Astrocyte of the cerebellum (primary cell): ENCODE results near the gene AFF4.

Experiments
- DNase-seq: peaks from one replicate; pipeline ENCODE4 v3.0.0-alpha.2; 2011; ENCODE audit warnings: low read depth
- H3K4me3 ChIP-seq: 2 replicates; pipeline ENCODE4 v1.5.1; 2011; ENCODE audit warnings: mild to moderate bottlenecking, low read depth, low read length, moderate library complexity
- in situ Hi-C: cut with HindIII; loops from 2 replicates; pipeline ENCODE4 v1.10.0; 2017; ENCODE audit warnings: low sequenced_read_pairs
- TF ChIP-seq, protein P1 (sequence below): IDR thresholded peaks from 2 replicates; pipeline ENCODE4 v1.5.1; 2012; ENCODE audit warnings: low read length, low read depth, moderate library complexity, mild to moderate bottlenecking; ENCODE audit errors: missing control alignments

AFF4 gene

DNA sequence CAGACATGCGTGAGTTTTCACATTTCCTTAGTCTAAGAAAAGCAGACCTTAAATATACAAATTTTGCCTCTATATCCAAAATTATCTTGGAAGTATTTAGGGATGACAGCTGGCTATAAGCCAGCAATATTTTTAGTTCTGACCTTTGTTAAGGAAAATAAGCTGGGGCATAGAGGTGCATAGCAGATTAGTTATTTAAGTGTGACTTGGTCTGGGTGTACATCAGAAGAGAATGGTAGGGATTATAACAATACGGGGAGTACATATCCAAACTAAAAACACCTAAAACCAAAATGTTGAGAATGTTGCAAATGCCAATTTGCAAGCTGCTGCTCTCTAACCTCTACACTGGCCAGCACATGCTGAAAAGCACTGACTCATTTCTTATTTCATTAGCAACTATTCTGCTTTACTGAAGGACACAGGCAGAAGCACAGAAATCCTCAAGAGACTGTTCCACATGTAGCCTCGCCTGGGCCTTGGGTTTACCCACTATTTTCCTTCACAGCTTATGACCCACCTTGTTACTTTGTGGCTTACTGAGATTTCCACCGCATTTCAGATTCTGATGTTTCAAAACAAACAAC lies 67.6 kb downstream of the AFF4 start:
- TF ChIP-seq, protein P1, sequence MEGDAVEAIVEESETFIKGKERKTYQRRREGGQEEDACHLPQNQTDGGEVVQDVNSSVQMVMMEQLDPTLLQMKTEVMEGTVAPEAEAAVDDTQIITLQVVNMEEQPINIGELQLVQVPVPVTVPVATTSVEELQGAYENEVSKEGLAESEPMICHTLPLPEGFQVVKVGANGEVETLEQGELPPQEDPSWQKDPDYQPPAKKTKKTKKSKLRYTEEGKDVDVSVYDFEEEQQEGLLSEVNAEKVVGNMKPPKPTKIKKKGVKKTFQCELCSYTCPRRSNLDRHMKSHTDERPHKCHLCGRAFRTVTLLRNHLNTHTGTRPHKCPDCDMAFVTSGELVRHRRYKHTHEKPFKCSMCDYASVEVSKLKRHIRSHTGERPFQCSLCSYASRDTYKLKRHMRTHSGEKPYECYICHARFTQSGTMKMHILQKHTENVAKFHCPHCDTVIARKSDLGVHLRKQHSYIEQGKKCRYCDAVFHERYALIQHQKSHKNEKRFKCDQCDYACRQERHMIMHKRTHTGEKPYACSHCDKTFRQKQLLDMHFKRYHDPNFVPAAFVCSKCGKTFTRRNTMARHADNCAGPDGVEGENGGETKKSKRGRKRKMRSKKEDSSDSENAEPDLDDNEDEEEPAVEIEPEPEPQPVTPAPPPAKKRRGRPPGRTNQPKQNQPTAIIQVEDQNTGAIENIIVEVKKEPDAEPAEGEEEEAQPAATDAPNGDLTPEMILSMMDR: no peak
- DNase-seq: no peak
- in situ Hi-C loops: no loop called here
- H3K4me3 ChIP-seq: no peak overlapping the region

DNA sequence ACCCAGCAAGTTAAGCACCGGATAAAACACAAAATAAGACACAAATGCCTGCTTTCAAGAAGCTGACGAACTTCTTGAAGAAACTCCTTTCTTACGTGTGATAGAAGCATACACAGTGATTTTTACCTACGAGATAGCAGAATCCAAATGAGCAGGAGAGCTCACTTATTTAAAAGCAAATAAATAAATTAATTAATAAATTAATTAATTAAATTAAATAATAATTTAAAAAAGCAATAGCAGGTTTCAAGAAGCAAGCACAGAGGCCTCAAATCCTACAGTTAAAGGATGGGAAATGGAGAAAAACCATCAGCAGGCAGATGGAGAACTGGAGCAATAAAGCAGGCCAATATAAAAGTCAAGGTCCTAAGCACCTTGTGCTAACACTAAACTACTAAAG lies 72.6 kb downstream of the AFF4 start:
- in situ Hi-C loops: no loop called here
- DNase-seq: no peak
- TF ChIP-seq, protein P1: no peak

DNA sequence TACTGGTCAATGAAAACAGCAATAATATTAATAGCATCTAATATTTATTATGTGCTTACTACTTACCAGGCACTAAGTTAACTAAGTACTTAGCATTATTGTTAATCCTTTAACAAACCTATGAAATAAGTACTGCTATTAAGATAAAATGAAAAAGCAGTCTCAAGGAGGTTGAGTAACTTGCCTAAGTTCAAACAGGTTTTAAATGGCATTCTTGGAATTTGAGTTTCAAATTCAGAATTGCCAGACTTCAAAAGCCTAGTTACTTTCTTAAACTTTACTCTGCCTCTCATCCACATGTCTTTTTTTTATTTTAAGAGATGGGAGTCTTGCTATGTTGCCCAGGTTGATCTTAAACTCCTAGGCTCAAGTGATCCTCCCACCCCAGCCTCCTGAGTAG lies 73.9 kb downstream of the AFF4 start:
- H3K4me3 ChIP-seq: no peak overlapping the region
- DNase-seq: no peak
- TF ChIP-seq, protein P1: no peak
- in situ Hi-C loops: loop anchor here (10.0 kb wide), 1 partner anchor 505 kb away; no protein-coding TSS in a partner anchor

More for the DNA sequence above, 72.6 kb downstream of the AFF4 start:
- H3K4me3 ChIP-seq: no peak overlapping the region

DNA sequence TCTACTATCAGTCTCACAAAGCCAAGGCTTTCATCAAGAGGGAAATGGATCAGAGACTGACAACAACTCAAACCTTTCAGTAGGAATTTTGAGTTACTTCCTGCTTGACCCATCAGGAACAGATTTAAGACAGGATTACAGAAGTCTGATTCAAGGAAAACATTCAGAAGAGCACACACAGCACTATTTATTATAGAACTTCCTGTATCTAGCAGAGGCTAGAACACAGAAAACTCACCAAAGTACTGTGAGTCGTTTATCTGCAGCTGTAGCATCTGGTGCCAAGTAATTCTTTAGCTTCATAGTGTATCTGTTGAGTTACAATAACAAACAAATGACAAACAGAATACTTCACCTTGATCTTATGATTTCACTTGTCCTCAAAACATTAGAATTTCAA lies 76.2 kb downstream of the AFF4 start:
- TF ChIP-seq, protein P1: no peak
- no peak overlapping the region for H3K4me3 ChIP-seq
- no peak for DNase-seq
- in situ Hi-C loops: loop anchor here (10.0 kb wide), 1 partner anchor 502 kb away; no protein-coding TSS in a partner anchor

DNA sequence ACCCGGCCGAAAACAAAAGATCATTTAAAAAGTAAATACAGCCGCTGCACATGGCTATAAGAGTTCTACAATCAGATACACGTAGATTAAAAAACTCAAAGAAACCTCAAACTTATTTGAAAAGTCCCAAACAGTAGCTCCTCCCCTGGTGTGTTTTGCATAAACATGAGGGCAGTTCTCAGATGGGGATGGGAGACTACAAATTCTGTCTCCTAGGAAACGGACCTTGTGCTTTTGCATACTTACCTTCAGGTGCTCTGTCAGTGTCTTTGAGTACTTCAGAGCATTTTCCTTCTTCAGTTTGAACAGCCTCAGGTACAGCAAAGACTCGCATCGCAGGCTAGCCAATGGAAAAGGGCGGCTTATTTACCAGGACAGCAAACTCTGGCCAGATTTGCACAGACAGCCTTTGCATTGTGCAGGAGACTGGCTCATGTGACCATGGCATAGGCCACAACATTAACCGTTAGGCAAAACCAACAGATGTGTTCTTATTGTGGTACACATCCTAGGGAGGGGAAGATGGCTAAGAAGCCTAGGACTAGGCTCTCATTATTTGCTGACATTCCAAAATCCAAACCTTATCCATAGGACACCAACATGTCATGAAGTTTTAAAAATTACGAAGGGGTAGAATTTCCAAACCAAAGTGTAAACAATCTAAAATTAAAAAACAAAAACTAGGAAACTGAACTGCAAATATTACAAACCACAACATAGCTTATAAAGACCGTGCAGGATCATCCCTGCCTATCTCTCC lies 77.2 kb downstream of the AFF4 start:
- no peak for DNase-seq
- in situ Hi-C loops: loop anchor here (10.0 kb wide), 1 partner anchor 501 kb away; no protein-coding TSS in a partner anchor
- H3K4me3 ChIP-seq: no peak overlapping the region
- TF ChIP-seq, protein P1: no peak

DNA sequence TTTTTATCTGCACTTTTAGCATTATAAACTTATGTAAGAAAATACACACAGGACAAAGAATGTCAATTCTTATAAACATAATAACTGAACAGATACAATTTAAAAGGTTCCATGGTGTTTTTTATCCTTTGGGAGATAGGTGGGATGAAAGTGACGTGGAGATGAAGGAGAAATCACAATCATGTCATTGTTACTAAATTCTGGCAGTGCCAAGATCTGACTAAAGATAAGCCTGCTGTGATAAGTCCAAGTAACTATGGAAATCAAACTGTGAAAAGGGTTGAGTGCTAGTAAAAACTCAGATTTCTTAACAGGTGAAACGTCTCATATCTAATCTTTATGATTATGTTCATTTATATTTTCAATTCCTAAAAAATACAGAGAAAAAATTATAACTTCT lies 78.9 kb downstream of the AFF4 start:
- TF ChIP-seq, protein P1: no peak
- DNase-seq: no peak
- no peak overlapping the region for H3K4me3 ChIP-seq
- in situ Hi-C loops: loop anchor here (10.0 kb wide), 1 partner anchor 500 kb away; no protein-coding TSS in a partner anchor
